ENCODE data around the gene SNX10.
A peak's percentile ranks its signal among the peaks of the same experiment; 100 is the strongest.
"Not testable (repeated sequence)": the region's sequence is repeated elsewhere in the genome, so short reads cannot be mapped to it uniquely, and the experiment has no call there.

The SNX10 gene

GRCh38 chr7:26284477-26284876 is 7.2 kb upstream of the SNX10 start:
- Mint-ChIP-seq H3K36me3 (ENCODE audit: low read depth) (no peaks in the 10 kb centered on the region), H3K27ac (no peak overlapping the region), H3K27me3 (ENCODE audit: low read depth) (peaks cover 4% of the 10 kb centered on the region)

GRCh38 chr7:26284995-26285632 is 6.5 kb upstream of the SNX10 start:
- H3K27ac Mint-ChIP-seq: no peak overlapping the region
- H3K9me3 Mint-ChIP-seq: no peaks in the 10 kb centered on the region
- peaks cover 4% of the 10 kb centered on the region for H3K27me3 Mint-ChIP-seq (ENCODE audit: low read depth)
- no peak for TF ChIP-seq CTCF (IDR thresholded peaks at IDR 0.05; ENCODE audit: unreplicated experiment in 3 of 3)
- H3K4me3 Mint-ChIP-seq: no peak overlapping the region
- no peaks in the 10 kb centered on the region for H3K36me3 Mint-ChIP-seq (ENCODE audit: low read depth)
- no peaks in the 10 kb centered on the region for H3K4me1 Mint-ChIP-seq

More at GRCh38 chr7:26284477-26284876, 7.2 kb upstream of the SNX10 start:
- TF ChIP-seq CTCF (IDR thresholded peaks at IDR 0.05; ENCODE audit: unreplicated experiment in 3 of 3): no peak
- Mint-ChIP-seq H3K4me3 (no peak overlapping the region), H3K9me3 (no peaks in the 10 kb centered on the region), H3K4me1 (no peaks in the 10 kb centered on the region)

- Mint-ChIP-seq H3K27me3 (ENCODE audit: low read depth) (peaks cover 4% of the 10 kb centered on the region), H3K4me1 (no peaks in the 10 kb centered on the region), H3K27ac (no peak overlapping the region), H3K4me3 (no peak overlapping the region), H3K9me3 (no peaks in the 10 kb centered on the region), H3K36me3 (ENCODE audit: low read depth) (no peaks in the 10 kb centered on the region)
- TF ChIP-seq CTCF (IDR thresholded peaks at IDR 0.05; ENCODE audit: unreplicated experiment in 3 of 3): no peak
Measured at GRCh38 chr7:26286157-26286556, 5.5 kb upstream of the SNX10 start.

- H3K4me1 Mint-ChIP-seq; H3K9me3 Mint-ChIP-seq; H3K36me3 Mint-ChIP-seq (ENCODE audit: low read depth): not testable (repeated sequence)
Measured at GRCh38 chr7:26288126-26288525, 3.5 kb upstream of the SNX10 start.

GRCh38 chr7:26291251-26291650 is 411 bp upstream of the SNX10 start:
- Mint-ChIP-seq H3K27me3 (ENCODE audit: low read depth) (peaks cover 4% of the 10 kb centered on the region), H3K36me3 (ENCODE audit: low read depth) (no peaks in the 10 kb centered on the region), H3K4me3 (peak overlapping the region; percentile 86 to 97 (median 88)), H3K27ac (peak overlapping the region in 1 of 3 experiments; percentile 36), H3K4me1 (peaks cover 7% of the 10 kb centered on the region), H3K9me3 (no peaks in the 10 kb centered on the region)
- TF ChIP-seq CTCF (IDR thresholded peaks at IDR 0.05; ENCODE audit: unreplicated experiment in 3 of 3): no peak

More at GRCh38 chr7:26288126-26288525, 3.5 kb upstream of the SNX10 start:
- H3K27me3 Mint-ChIP-seq (ENCODE audit: low read depth); H3K4me3 Mint-ChIP-seq; H3K27ac Mint-ChIP-seq: not testable (repeated sequence)

GRCh38 chr7:26292768-26293560 is 1.3 kb downstream of the SNX10 start:
- peaks cover 7% of the 10 kb centered on the region for H3K4me1 Mint-ChIP-seq
- TF ChIP-seq CTCF (IDR thresholded peaks at IDR 0.05; ENCODE audit: unreplicated experiment in 3 of 3): no peak
- peak overlapping the region in 1 of 3 experiments; percentile 50 for H3K27ac Mint-ChIP-seq
- H3K4me3 Mint-ChIP-seq: peak overlapping the region; percentile 86 to 97 (median 88)
- no peaks in the 10 kb centered on the region for H3K27me3 Mint-ChIP-seq (ENCODE audit: low read depth)
- H3K9me3 Mint-ChIP-seq: no peaks in the 10 kb centered on the region
- no peaks in the 10 kb centered on the region for H3K36me3 Mint-ChIP-seq (ENCODE audit: low read depth)

Measured in nephron (organoid).